HCT116 (cell line): ENCODE measurements around the gene PAM16.

ENCODE experiments used
- ATF3 ChIP-seq: IDR thresholded peaks from 2 replicates; pipeline ENCODE4 v1.6.1; 2012
- CTCF ChIP-seq, 3 experiments: fragments of 200-600 bp in 1 of 3; sonication (generic) in 1 of 3; IDR thresholded peaks in 2 of 3; conservative IDR thresholded peaks in 1 of 3; 2 replicates each; pipeline ENCODE4 v1.5.1; 2012 to 2017; ENCODE audit warnings: low read depth in 2 of 3, low read length in 2 of 3, antibody characterized with exemption in 1 of 3, borderline replicate concordance in 1 of 3, control low read depth in 1 of 3, mild to moderate bottlenecking in 1 of 3, mixed read lengths in 1 of 3, mixed run types in 1 of 3, moderate library complexity in 1 of 3; ENCODE audit not compliant: insufficient read depth in 1 of 3
- EZH2 ChIP-seq: fragments of 200-600 bp; sonication (generic); IDR thresholded peaks from 2 replicates; pipeline ENCODE4 v1.6.1; 2017; ENCODE audit warnings: antibody characterized with exemption, mixed run types
- MAX ChIP-seq: IDR thresholded peaks from 2 replicates; pipeline ENCODE4 v1.6.1; 2012
- REST ChIP-seq: IDR thresholded peaks from 2 replicates; pipeline ENCODE4 v1.6.1; 2012; ENCODE audit warnings: low read depth
- ZBTB33 ChIP-seq: IDR thresholded peaks from 2 replicates; pipeline ENCODE4 v1.6.1; 2011; ENCODE audit warnings: mild to moderate bottlenecking, low read length, moderate library complexity; ENCODE audit not compliant: insufficient replicate concordance; ENCODE audit errors: extremely low read depth

- TF ChIP-seq CTCF (IDR thresholded peaks at IDR 0.05 in 2 of 3, conservative IDR thresholded peaks at IDR 0.05 in 1 of 3; ENCODE audit: borderline replicate concordance in 1 of 3, insufficient read depth in 1 of 3, low read depth in 2 of 3, low read length in 2 of 3) = no peak
- no peak for TF ChIP-seq ATF3
- no peak for TF ChIP-seq MAX
- TF ChIP-seq REST = no peak
- TF ChIP-seq EZH2 = no peak
- TF ChIP-seq ZBTB33 = no peak
Observed at GRCh38 chr16:4388271-4389021, 37.3 kb upstream of the PAM16 start.
